HG03139 (cell line): ENCODE results near the gene VSIR.

Experiments
- ATAC-seq: cut with Tn5 transposase; IDR thresholded peaks from one replicate; pipeline ENCODE4 v1.9.1; 2021; ENCODE audit not compliant: unreplicated experiment

The VSIR gene

GRCh38 chr10:71749396-71749795, 23.9 kb downstream of the VSIR start:
- no peak for ATAC-seq

GRCh38 chr10:71748671-71749191, 24.6 kb downstream of the VSIR start:
- peak; percentile 51 for ATAC-seq

GRCh38 chr10:71747551-71748523, 25.5 kb downstream of the VSIR start:
- ATAC-seq = no peak

GRCh38 chr10:71747039-71747531, 26.2 kb downstream of the VSIR start:
- no peak for ATAC-seq

GRCh38 chr10:71746344-71747037, 26.8 kb downstream of the VSIR start:
- no peak for ATAC-seq

- ATAC-seq = no peak
Observed at GRCh38 chr10:71745664-71746250, 27.6 kb downstream of the VSIR start.

- no peak for ATAC-seq
Observed at GRCh38 chr10:71744897-71745663, 28.2 kb downstream of the VSIR start.

- no peak for ATAC-seq
Observed at GRCh38 chr10:71743866-71744265, 29.5 kb downstream of the VSIR start.

- ATAC-seq = no peak
Observed at GRCh38 chr10:71743089-71743838, 30.1 kb downstream of the VSIR start.

- no peak for ATAC-seq
Observed at GRCh38 chr10:71742301-71743088, 30.8 kb downstream of the VSIR start.

GRCh38 chr10:71741671-71742070, 31.6 kb downstream of the VSIR start:
- no peak for ATAC-seq

GRCh38 chr10:71741029-71741428, 32.3 kb downstream of the VSIR start:
- no peak for ATAC-seq

- ATAC-seq = no peak
Observed at GRCh38 chr10:71740069-71740653, 33.2 kb downstream of the VSIR start.

GRCh38 chr10:71739358-71739900, 33.9 kb downstream of the VSIR start:
- ATAC-seq = no peak

GRCh38 chr10:71737834-71738197, 35.5 kb downstream of the VSIR start:
- no peak for ATAC-seq

GRCh38 chr10:71737001-71737833, 36.1 kb downstream of the VSIR start:
- no peak for ATAC-seq

GRCh38 chr10:71736570-71736952, 36.8 kb downstream of the VSIR start:
- ATAC-seq = no peak
